Testis (tissue), 3 donors: Measurements from ENCODE around the gene UPK3B. TPM values are rescaled to one million over a fixed set of nuclear protein-coding genes. Genes with fewer than 3 reads are reported as not detected.
"Not testable (repeated sequence)": the region's sequence is repeated elsewhere in the genome, so short reads cannot be mapped to it uniquely, and the experiment has no call there.

Experiments
- DNase-seq: peaks from one replicate; pipeline ENCODE4 v3.0.0-alpha.2; 2019
- H3K27ac ChIP-seq, 2 donors: fragments of 200-600 bp; sonication (generic); one replicate each; pipeline ENCODE4 v1.5.1; 2019
- H3K27me3 ChIP-seq: fragments of 200-600 bp; sonication (generic); one replicate; pipeline ENCODE4 v1.5.1; 2019
- H3K36me3 ChIP-seq: fragments of 200-600 bp; sonication (generic); one replicate; pipeline ENCODE4 v1.5.1; 2017; ENCODE audit warnings: low read depth; ENCODE audit errors: missing control alignments
- H3K4me1 ChIP-seq: fragments of 200-600 bp; sonication (generic); one replicate; pipeline ENCODE4 v1.5.1; 2019
- H3K4me3 ChIP-seq, 2 donors: fragments of 200-600 bp; sonication (generic); one replicate each; pipeline ENCODE4 v1.5.1; 2017 to 2019
- H3K9me3 ChIP-seq: fragments of 200-600 bp; sonication (generic); one replicate; pipeline ENCODE4 v1.5.1; 2017
- WGBS, 2 donors: methylation state at CpG; one replicate each; pipeline ENCODE4 v1.1.5; 2018; 5-methylcytosine and 5-hydroxymethylcytosine counted together
- intact Hi-C: fragments of 100-400 bp; cut with DNase I; formaldehyde crosslinking; loops from one replicate; pipeline ENCODE4 v1.15.1; 2023; ENCODE audit warnings: low total_unique reads
- polyA plus RNA-seq: library from polyadenylated mRNA; stranded (reverse); fragments of 350-450 nt; fragmentation: Illumina TruSeq; extraction: RNeasy Lipid Tissue Mini Kit (QIAGEN cat#74804); gene quantifications from one replicate; pipeline ENCODE4 v1.2.3, GENCODE V29; 2014; ENCODE audit warnings: low read depth, low replicate concordance; ENCODE audit not compliant: insufficient read depth
- small RNA-seq, 2 donors: library from RNA; depleted of rRNA; stranded (forward); fragments of <200 nt; gene quantifications; one replicate each; pipeline ENCODE3, GENCODE V24; 2016
- total RNA-seq, 2 donors: library from RNA; depleted of rRNA; stranded (reverse); fragments of >200 nt; gene quantifications; one replicate each; pipeline ENCODE4 v1.2.3, GENCODE V29; 2016
- TF ChIP-seq, protein P1 (sequence below), 3 experiments: fragments of 450-650 bp in 2 of 3; fragments of 200-600 bp in 1 of 3; sonication (generic) in 1 of 3; IDR thresholded peaks; one replicate each; pipeline ENCODE4 v1.5.1; 2016 to 2019; ENCODE audit warnings: antibody characterized with exemption in 3 of 3, mild to moderate bottlenecking in 2 of 3, moderate library complexity in 1 of 3

UPK3B gene
- total and polyA plus RNA-seq, 3 donors from 2014 or later = 19.1 to 66.8 (median 27.1) TPM

DNA sequence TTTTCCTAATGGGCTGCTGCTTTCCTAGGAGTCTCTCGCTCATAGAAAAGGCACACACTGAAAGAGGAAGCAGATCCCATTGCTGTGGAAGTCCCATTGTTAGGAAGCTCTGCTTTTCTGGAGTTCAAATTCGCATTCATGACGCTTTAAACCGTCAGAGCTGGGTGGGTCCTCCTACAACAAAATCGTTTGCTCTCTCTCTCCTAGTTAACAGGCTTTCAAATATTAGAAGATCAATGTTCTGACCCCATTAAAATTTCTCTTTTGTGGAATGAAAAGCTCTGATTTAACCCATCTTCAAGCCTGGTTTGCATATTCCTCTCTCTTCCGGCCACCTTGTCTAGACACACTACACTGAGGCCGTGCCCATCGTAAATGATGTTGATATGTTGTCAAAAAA lies 32.8 kb downstream of the UPK3B start, which contains the start of gene SPDYE16:
Gene SPDYE16, minus strand, starts transcription at position 101 of the 400 bp plus-strand sequence. CDS start 1,838 bp downstream, outside the sequence.
- H3K9me3 ChIP-seq, H3K27ac ChIP-seq, H3K4me1 ChIP-seq, H3K27me3 ChIP-seq, intact Hi-C loops, H3K36me3 ChIP-seq, H3K4me3 ChIP-seq, DNase-seq: not testable (repeated sequence)
- no CpG with 5 or more reads among the region's 8 CpGs for WGBS, 2 donors

GRCh38 chr7:76549025-76549854 lies 38.9 kb downstream of the UPK3B start:
- DNase-seq = peak; percentile 93
- H3K9me3 ChIP-seq, intact Hi-C loops, H3K36me3 ChIP-seq, H3K4me1 ChIP-seq, H3K27me3 ChIP-seq: not testable (repeated sequence)
- TF ChIP-seq, protein P1, sequence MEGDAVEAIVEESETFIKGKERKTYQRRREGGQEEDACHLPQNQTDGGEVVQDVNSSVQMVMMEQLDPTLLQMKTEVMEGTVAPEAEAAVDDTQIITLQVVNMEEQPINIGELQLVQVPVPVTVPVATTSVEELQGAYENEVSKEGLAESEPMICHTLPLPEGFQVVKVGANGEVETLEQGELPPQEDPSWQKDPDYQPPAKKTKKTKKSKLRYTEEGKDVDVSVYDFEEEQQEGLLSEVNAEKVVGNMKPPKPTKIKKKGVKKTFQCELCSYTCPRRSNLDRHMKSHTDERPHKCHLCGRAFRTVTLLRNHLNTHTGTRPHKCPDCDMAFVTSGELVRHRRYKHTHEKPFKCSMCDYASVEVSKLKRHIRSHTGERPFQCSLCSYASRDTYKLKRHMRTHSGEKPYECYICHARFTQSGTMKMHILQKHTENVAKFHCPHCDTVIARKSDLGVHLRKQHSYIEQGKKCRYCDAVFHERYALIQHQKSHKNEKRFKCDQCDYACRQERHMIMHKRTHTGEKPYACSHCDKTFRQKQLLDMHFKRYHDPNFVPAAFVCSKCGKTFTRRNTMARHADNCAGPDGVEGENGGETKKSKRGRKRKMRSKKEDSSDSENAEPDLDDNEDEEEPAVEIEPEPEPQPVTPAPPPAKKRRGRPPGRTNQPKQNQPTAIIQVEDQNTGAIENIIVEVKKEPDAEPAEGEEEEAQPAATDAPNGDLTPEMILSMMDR (IDR thresholded peaks at IDR 0.05) = peak in 1 of 3 experiments; percentile 22
- 0% methylated on average over 8 to 45 of the region's 71 CpGs for WGBS, 2 donors
- Histone ChIP-seq H3K27ac (peak overlapping the region; percentile 89 to 92), H3K4me3 (peak overlapping the region; percentile 96 to 99)

DNA sequence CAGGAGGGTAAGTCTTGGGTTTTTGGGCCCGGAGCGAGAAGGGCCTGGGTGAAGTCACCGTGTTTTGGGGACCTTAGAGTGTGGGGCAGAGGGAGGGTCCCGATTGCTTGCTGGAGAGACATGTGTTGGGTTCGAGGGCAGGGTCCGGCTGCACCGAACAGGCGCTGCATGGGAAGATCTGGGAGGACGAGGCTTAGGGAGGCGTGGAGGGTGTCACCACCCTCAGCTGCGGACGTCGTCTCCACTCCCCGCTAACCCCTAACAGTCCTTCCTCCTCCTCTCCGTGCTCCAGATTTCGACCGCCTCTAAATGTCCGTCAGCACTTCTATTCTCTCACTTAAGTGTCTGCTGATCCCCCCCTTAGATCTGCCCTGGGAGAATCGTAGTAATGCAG lies 39.5 kb downstream of the UPK3B start:
- intact Hi-C loops, DNase-seq: not testable (repeated sequence)

GRCh38 chr7:76551992-76552391 lies 41.6 kb downstream of the UPK3B start:
- H3K27me3 ChIP-seq, intact Hi-C loops, H3K4me1 ChIP-seq, H3K27ac ChIP-seq, H3K9me3 ChIP-seq, H3K36me3 ChIP-seq, DNase-seq, H3K4me3 ChIP-seq: not testable (repeated sequence)
- WGBS, 2 donors = 90 to 94% methylated on average over 6 of the region's 6 CpGs

More for the DNA sequence above, 39.5 kb downstream of the UPK3B start:
- H3K27ac ChIP-seq = peak overlapping the region; percentile 89 to 92
- H3K4me3 ChIP-seq = peak overlapping the region; percentile 96 to 99
- 0 to 2% methylated on average over 9 to 18 of the region's 19 CpGs for WGBS, 2 donors
- H3K36me3 ChIP-seq, H3K4me1 ChIP-seq, H3K9me3 ChIP-seq, H3K27me3 ChIP-seq: not testable (repeated sequence)

- H3K9me3 ChIP-seq, H3K4me1 ChIP-seq, H3K4me3 ChIP-seq, H3K36me3 ChIP-seq, DNase-seq, intact Hi-C loops, H3K27ac ChIP-seq, H3K27me3 ChIP-seq: not testable (repeated sequence)
- WGBS, 2 donors = 46 to 60% methylated on average over 4 to 6 of the region's 6 CpGs
Observed at GRCh38 chr7:76559685-76560084, 49.3 kb downstream of the UPK3B start.

- H3K27ac ChIP-seq, H3K4me3 ChIP-seq, H3K9me3 ChIP-seq, intact Hi-C loops, H3K27me3 ChIP-seq, H3K4me1 ChIP-seq, H3K36me3 ChIP-seq, DNase-seq: not testable (repeated sequence)
- 46 to 72% methylated on average over 3 to 4 of the region's 4 CpGs for WGBS, 2 donors
Observed at GRCh38 chr7:76560157-76560556, 49.8 kb downstream of the UPK3B start.

DNA sequence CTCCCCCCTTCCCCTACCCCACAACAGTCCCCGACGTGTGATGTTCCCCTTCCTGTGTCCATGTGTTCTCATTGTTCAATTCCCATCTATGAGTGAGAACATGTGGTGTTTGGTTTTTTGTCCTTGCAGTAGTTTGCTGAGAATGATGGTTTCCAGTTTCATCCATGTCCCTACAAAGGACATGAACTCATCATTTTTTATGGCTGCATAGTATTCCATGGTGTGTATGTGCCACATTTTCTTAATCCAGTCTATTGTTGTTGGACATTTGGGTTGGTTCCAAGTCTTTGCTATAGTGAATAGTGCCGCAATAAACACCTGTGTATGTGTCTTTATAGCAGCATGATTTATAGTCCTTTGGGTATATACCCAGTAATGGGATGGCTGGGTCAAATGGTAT lies 51.0 kb downstream of the UPK3B start:
- H3K36me3 ChIP-seq, DNase-seq, H3K27me3 ChIP-seq, H3K4me1 ChIP-seq, H3K4me3 ChIP-seq, H3K27ac ChIP-seq, H3K9me3 ChIP-seq, intact Hi-C loops: not testable (repeated sequence)
- 92 to 97% methylated on average over 3 of the region's 3 CpGs for WGBS, 2 donors

GRCh38 chr7:76565001-76565400 lies 54.6 kb downstream of the UPK3B start:
- DNase-seq, intact Hi-C loops, H3K4me3 ChIP-seq, H3K27ac ChIP-seq, H3K36me3 ChIP-seq, H3K27me3 ChIP-seq, H3K9me3 ChIP-seq, H3K4me1 ChIP-seq: not testable (repeated sequence)
- 91 to 93% methylated on average over 3 of the region's 3 CpGs for WGBS, 2 donors

Small RNAs within 50 kb of the gene (small RNA-seq; reads per million reads assigned to genes)
- 0 reads per million in 2 donors for gene RF00019

Other genes with a start within 250 kb of the UPK3B start
- gene HSPB1, start 207.9 kb upstream of the UPK3B start, total RNA-seq = 100 to 1,000 TPM; 216 to 245 TPM
- 190 TPM for gene HSPB1, start 207.9 kb upstream of the UPK3B start, polyA plus RNA-seq
- 10 to 100 TPM; 78.4 to 80.2 TPM for gene YWHAG, start 151.6 kb upstream of the UPK3B start, total RNA-seq
- gene YWHAG, start 151.6 kb upstream of the UPK3B start, polyA plus RNA-seq = 67.4 TPM
- 1 to 10 TPM; 1.8 to 2.3 TPM for gene SSC4D, start 100.9 kb upstream of the UPK3B start, total RNA-seq
- gene SSC4D, start 100.9 kb upstream of the UPK3B start, polyA plus RNA-seq = 2.8 TPM
- 1 to 10 TPM; 1.7 to 3.5 TPM for gene ZP3, start 85.6 kb upstream of the UPK3B start, total RNA-seq
- gene ZP3, start 85.6 kb upstream of the UPK3B start, polyA plus RNA-seq = 2.0 TPM
- 100 to 1,000 TPM; 200 to 239 TPM for gene DTX2, start 48.8 kb upstream of the UPK3B start, total RNA-seq
- gene DTX2, start 48.8 kb upstream of the UPK3B start, polyA plus RNA-seq = 65.1 TPM
- 1 to 10 TPM in 1 of 2 donors, under 1 TPM in 1; 0.68 to 1.3 TPM for gene SPDYE16, start 32.7 kb downstream of the UPK3B start, total RNA-seq
- 4.1 TPM for gene SPDYE16, start 32.7 kb downstream of the UPK3B start, polyA plus RNA-seq
- 10 to 100 TPM; 22.3 to 35.0 TPM for gene POMZP3, start 116.7 kb downstream of the UPK3B start, total RNA-seq
- gene POMZP3, start 116.7 kb downstream of the UPK3B start, polyA plus RNA-seq = 30.9 TPM